Measurements from ENCODE around the gene FBXW8.

DNA sequence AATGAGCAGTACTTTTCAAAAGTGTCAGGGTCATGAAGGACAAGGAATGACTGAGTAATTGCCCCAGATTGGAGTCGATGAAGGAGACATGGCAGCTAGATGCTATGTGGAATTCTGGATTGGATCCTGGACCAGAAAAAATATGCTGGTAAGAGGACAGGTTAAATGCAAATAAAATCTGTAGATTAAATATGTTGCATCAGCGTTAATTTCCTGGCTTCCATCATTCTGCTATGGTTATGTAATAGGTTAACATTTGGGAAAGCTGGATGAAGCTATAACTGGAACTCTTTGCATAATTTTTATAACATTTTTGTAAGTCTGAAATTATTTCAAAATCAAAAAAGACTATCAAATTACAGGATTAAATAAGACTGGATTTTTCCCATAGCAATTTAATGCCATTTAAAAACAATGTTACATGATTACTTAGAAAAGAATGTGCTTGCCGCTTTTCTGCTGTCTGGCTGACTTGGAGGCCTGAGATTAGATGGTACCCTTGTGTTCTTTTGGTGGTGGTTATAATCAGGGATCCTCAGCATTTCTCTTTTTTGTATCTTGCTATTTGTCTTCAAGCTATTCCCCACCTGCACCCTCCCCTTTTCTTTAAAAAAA lies 65.1 kb downstream of the FBXW8 start:
- TF ChIP-seq SP1 (IDR thresholded peaks at IDR 0.05) (no peak), GABPA (IDR thresholded peaks at IDR 0.05 in 1 of 2, conservative IDR thresholded peaks at IDR 0.05 in 1 of 2) (no peak), YY1 (IDR thresholded peaks at IDR 0.05) (no peak), RAD21 (IDR thresholded peaks at IDR 0.05) (no peak), JUND (IDR thresholded peaks at IDR 0.05) (no peak), FOXA1 (IDR thresholded peaks at IDR 0.05) (no peak)
- TF ChIP-seq, protein P1, sequence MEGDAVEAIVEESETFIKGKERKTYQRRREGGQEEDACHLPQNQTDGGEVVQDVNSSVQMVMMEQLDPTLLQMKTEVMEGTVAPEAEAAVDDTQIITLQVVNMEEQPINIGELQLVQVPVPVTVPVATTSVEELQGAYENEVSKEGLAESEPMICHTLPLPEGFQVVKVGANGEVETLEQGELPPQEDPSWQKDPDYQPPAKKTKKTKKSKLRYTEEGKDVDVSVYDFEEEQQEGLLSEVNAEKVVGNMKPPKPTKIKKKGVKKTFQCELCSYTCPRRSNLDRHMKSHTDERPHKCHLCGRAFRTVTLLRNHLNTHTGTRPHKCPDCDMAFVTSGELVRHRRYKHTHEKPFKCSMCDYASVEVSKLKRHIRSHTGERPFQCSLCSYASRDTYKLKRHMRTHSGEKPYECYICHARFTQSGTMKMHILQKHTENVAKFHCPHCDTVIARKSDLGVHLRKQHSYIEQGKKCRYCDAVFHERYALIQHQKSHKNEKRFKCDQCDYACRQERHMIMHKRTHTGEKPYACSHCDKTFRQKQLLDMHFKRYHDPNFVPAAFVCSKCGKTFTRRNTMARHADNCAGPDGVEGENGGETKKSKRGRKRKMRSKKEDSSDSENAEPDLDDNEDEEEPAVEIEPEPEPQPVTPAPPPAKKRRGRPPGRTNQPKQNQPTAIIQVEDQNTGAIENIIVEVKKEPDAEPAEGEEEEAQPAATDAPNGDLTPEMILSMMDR (IDR thresholded peaks at IDR 0.05; ENCODE audit: low read depth, low read length, missing input control) = no peak
- TF ChIP-seq, protein P2, sequence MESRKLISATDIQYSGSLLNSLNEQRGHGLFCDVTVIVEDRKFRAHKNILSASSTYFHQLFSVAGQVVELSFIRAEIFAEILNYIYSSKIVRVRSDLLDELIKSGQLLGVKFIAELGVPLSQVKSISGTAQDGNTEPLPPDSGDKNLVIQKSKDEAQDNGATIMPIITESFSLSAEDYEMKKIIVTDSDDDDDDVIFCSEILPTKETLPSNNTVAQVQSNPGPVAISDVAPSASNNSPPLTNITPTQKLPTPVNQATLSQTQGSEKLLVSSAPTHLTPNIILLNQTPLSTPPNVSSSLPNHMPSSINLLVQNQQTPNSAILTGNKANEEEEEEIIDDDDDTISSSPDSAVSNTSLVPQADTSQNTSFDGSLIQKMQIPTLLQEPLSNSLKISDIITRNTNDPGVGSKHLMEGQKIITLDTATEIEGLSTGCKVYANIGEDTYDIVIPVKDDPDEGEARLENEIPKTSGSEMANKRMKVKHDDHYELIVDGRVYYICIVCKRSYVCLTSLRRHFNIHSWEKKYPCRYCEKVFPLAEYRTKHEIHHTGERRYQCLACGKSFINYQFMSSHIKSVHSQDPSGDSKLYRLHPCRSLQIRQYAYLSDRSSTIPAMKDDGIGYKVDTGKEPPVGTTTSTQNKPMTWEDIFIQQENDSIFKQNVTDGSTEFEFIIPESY (IDR thresholded peaks at IDR 0.05) = no peak

Data from liver (tissue), 3 donors.